Neural cell (in vitro differentiated cells): ENCODE data around the gene C5. TPM values are rescaled to one million over a fixed set of nuclear protein-coding genes. Genes with fewer than 3 reads are reported as not detected.

Experiments
- H2AFZ ChIP-seq: fragments of 200-600, 300-800 bp; sonication (generic), shearing (Covaris generic); 2 replicates; pipeline ENCODE4 v1.6.0; 2014; ENCODE audit warnings: low read depth, mild to moderate bottlenecking, antibody characterized with exemption, low read length, moderate library complexity
- H3F3A ChIP-seq: fragments of 200-600 bp; shearing (Covaris generic); 2 replicates; pipeline ENCODE4 v1.6.1; 2016; ENCODE audit warnings: mild to moderate bottlenecking, moderate library complexity, mixed read lengths, antibody characterized with exemption, low read length; ENCODE audit not compliant: insufficient read depth, poor library complexity, severe bottlenecking
- H3K27ac ChIP-seq: fragments of 200-600, 300-800 bp; sonication (generic), shearing (Covaris generic); 2 replicates; pipeline ENCODE4 v1.5.1; 2014; ENCODE audit warnings: mild to moderate bottlenecking, low read length, moderate library complexity
- H3K27me3 ChIP-seq: fragments of 300-800, 200-600 bp; sonication (generic), shearing (Covaris generic); 2 replicates; pipeline ENCODE4 v1.6.0; 2014; ENCODE audit warnings: mild to moderate bottlenecking, low read depth, low read length, moderate library complexity; ENCODE audit not compliant: insufficient read depth
- H3K36me3 ChIP-seq: fragments of 300-800, 200-600 bp; sonication (generic), shearing (Covaris generic); 2 replicates; pipeline ENCODE4 v1.5.1; 2014; ENCODE audit warnings: mild to moderate bottlenecking, antibody characterized with exemption, low read length, moderate library complexity; ENCODE audit not compliant: insufficient read depth
- H3K4me2 ChIP-seq: fragments of 300-800, 200-600 bp; sonication (generic), shearing (Covaris generic); 2 replicates; pipeline ENCODE4 v1.6.0; 2014; ENCODE audit warnings: mild to moderate bottlenecking, low read length
- H3K4me3 ChIP-seq: fragments of 300-800, 200-600 bp; sonication (generic), shearing (Covaris generic); 2 replicates; pipeline ENCODE4 v1.5.1; 2014; ENCODE audit warnings: mild to moderate bottlenecking, low read length, moderate library complexity
- H3K79me2 ChIP-seq: fragments of 200-600 bp; shearing (Covaris generic); replicated peaks from 2 replicates; pipeline ENCODE4 v1.6.0; 2014; ENCODE audit warnings: mild to moderate bottlenecking, low read length, moderate library complexity; ENCODE audit not compliant: insufficient read depth
- H3K9ac ChIP-seq: fragments of 300-800, 200-600 bp; sonication (generic), shearing (Covaris generic); 2 replicates; pipeline ENCODE4 v1.6.1; 2016; ENCODE audit warnings: mild to moderate bottlenecking, low read length, mixed read lengths
- H3K9me2 ChIP-seq: fragments of 200-600 bp; shearing (Covaris generic); 2 replicates; pipeline ENCODE4 v1.6.1; 2016; ENCODE audit warnings: mild to moderate bottlenecking, low read length, mixed read lengths; ENCODE audit not compliant: insufficient read depth
- H3K9me3 ChIP-seq: fragments of 200-600, 300-800 bp; sonication (generic), shearing (Covaris generic); 2 replicates; pipeline ENCODE4 v1.6.1; 2016; ENCODE audit warnings: mild to moderate bottlenecking, mixed run types, low read length, moderate library complexity, mixed read lengths
- H4K20me1 ChIP-seq: fragments of 200-600 bp; shearing (Covaris generic); 2 replicates; pipeline ENCODE4 v1.6.1; 2016; ENCODE audit warnings: mild to moderate bottlenecking, mixed run types; ENCODE audit not compliant: insufficient read depth
- EP300 ChIP-seq: fragments of 450-650 bp; conservative IDR thresholded peaks from 2 replicates; pipeline ENCODE4 v1.6.1; 2014; ENCODE audit warnings: antibody characterized with exemption, mild to moderate bottlenecking, moderate library complexity; ENCODE audit not compliant: poor library complexity, severe bottlenecking
- EZH2 ChIP-seq: fragments of 200-600, 300-800 bp; shearing (Covaris generic), sonication (generic); IDR thresholded peaks from 2 replicates; pipeline ENCODE4 v1.6.1; 2014; ENCODE audit warnings: antibody characterized with exemption, low read length, borderline replicate concordance, mild to moderate bottlenecking; ENCODE audit not compliant: insufficient read depth, poor library complexity, severe bottlenecking
- MXI1 ChIP-seq: fragments of 450-650 bp; conservative IDR thresholded peaks from 2 replicates; pipeline ENCODE4 v1.6.1; 2014; ENCODE audit warnings: antibody characterized with exemption, mild to moderate bottlenecking; ENCODE audit not compliant: poor library complexity, severe bottlenecking
- POLR2AphosphoS5 ChIP-seq: IDR thresholded peaks from 2 replicates; pipeline ENCODE4 v1.6.1; 2012
- RAD21 ChIP-seq: fragments of 450-650 bp; conservative IDR thresholded peaks from 2 replicates; pipeline ENCODE4 v1.6.1; 2014; ENCODE audit warnings: antibody characterized with exemption, mild to moderate bottlenecking, moderate library complexity
- SMC3 ChIP-seq: fragments of 450-650 bp; conservative IDR thresholded peaks from 2 replicates; pipeline ENCODE4 v1.6.1; 2014; ENCODE audit warnings: antibody characterized with exemption, mild to moderate bottlenecking, moderate library complexity; ENCODE audit not compliant: poor library complexity
- TAF1 ChIP-seq: IDR thresholded peaks from 2 replicates; pipeline ENCODE4 v1.6.1; 2012; ENCODE audit warnings: low read depth
- polyA plus RNA-seq: library from polyadenylated mRNA; depleted of rRNA; stranded (reverse); fragments of >200 nt; gene quantifications from 2 replicates; pipeline ENCODE4 v1.2.3, GENCODE V29; 2014
- TF ChIP-seq, protein P1 (sequence below): IDR thresholded peaks from 2 replicates; pipeline ENCODE4 v1.6.1; 2012; ENCODE audit warnings: borderline replicate concordance
- TF ChIP-seq, protein P2 (sequence below): fragments of 450-650 bp; IDR thresholded peaks from 2 replicates; pipeline ENCODE4 v1.5.1; 2014; ENCODE audit warnings: antibody characterized with exemption, mild to moderate bottlenecking, moderate library complexity; ENCODE audit not compliant: poor library complexity, severe bottlenecking

C5 gene
- polyA plus RNA-seq, 1 donor from 2014 or later = 3.8 TPM

DNA sequence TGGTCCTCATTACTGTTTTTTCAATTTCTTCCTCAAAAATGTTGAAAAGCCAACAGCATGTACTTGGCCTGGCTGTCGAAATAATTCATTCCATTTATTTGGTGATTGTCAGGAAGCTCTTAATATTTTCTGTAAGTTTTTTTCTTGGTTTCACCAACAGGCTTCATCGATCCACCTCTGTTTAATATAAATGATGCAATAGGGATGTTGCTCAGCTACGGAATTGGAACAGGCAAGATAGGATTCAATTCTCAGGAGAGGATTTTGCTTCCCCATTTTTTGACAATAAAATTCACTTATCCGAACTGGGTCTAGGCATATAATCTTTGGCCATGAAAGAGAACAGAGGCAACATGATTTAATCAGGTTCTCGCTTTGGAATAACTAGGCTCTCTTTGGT, 30.8 kb downstream of the C5 start:
- H3K9me2 ChIP-seq = no peaks in the 10 kb centered on the region
- H4K20me1 ChIP-seq = no peaks in the 10 kb centered on the region
- no peaks in the 10 kb centered on the region for H3K36me3 ChIP-seq
- TF ChIP-seq EP300 (no peak), MXI1 (no peak), RAD21 (no peak)
- TF ChIP-seq, protein P1, sequence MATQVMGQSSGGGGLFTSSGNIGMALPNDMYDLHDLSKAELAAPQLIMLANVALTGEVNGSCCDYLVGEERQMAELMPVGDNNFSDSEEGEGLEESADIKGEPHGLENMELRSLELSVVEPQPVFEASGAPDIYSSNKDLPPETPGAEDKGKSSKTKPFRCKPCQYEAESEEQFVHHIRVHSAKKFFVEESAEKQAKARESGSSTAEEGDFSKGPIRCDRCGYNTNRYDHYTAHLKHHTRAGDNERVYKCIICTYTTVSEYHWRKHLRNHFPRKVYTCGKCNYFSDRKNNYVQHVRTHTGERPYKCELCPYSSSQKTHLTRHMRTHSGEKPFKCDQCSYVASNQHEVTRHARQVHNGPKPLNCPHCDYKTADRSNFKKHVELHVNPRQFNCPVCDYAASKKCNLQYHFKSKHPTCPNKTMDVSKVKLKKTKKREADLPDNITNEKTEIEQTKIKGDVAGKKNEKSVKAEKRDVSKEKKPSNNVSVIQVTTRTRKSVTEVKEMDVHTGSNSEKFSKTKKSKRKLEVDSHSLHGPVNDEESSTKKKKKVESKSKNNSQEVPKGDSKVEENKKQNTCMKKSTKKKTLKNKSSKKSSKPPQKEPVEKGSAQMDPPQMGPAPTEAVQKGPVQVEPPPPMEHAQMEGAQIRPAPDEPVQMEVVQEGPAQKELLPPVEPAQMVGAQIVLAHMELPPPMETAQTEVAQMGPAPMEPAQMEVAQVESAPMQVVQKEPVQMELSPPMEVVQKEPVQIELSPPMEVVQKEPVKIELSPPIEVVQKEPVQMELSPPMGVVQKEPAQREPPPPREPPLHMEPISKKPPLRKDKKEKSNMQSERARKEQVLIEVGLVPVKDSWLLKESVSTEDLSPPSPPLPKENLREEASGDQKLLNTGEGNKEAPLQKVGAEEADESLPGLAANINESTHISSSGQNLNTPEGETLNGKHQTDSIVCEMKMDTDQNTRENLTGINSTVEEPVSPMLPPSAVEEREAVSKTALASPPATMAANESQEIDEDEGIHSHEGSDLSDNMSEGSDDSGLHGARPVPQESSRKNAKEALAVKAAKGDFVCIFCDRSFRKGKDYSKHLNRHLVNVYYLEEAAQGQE = no peak
- TF ChIP-seq, protein P2, sequence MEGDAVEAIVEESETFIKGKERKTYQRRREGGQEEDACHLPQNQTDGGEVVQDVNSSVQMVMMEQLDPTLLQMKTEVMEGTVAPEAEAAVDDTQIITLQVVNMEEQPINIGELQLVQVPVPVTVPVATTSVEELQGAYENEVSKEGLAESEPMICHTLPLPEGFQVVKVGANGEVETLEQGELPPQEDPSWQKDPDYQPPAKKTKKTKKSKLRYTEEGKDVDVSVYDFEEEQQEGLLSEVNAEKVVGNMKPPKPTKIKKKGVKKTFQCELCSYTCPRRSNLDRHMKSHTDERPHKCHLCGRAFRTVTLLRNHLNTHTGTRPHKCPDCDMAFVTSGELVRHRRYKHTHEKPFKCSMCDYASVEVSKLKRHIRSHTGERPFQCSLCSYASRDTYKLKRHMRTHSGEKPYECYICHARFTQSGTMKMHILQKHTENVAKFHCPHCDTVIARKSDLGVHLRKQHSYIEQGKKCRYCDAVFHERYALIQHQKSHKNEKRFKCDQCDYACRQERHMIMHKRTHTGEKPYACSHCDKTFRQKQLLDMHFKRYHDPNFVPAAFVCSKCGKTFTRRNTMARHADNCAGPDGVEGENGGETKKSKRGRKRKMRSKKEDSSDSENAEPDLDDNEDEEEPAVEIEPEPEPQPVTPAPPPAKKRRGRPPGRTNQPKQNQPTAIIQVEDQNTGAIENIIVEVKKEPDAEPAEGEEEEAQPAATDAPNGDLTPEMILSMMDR = no peak
- H3K4me2 ChIP-seq = no peak overlapping the region
- H3K9me3 ChIP-seq = no peaks in the 10 kb centered on the region
- H3K27me3 ChIP-seq = no peaks in the 10 kb centered on the region
- H2AFZ ChIP-seq = no peak overlapping the region
- H3F3A ChIP-seq = no peaks in the 10 kb centered on the region
- no peaks in the 10 kb centered on the region for H3K79me2 ChIP-seq
- no peak overlapping the region for H3K4me3 ChIP-seq
- no peak overlapping the region for H3K9ac ChIP-seq
- H3K27ac ChIP-seq = no peak overlapping the region

DNA sequence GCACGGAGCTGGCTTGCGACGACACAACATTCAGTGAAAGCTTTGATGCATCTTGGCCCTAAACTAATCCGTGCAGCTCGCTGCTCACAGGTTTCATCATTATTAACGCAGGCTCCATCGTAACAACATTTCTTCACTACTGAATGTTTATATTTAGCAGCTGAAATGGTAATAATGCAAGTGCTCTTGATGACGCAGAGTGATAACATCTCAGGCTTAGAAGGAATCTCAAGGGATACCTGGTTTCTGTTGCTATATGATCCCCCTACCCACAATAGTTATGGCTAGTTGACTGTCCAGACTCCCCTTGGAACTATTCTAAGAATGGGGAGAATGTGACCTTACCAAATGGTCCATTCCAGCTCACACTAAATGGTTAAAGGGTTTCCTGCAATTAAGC, 36.2 kb downstream of the C5 start:
- TF ChIP-seq POLR2AphosphoS5 = no peak
- no peak for TF ChIP-seq EZH2
- TF ChIP-seq RAD21 = no peak
- TF ChIP-seq TAF1 = no peak
- no peak for TF ChIP-seq EP300
- TF ChIP-seq, protein P2 = no peak
- no peak for TF ChIP-seq SMC3
- TF ChIP-seq MXI1 = no peak
- TF ChIP-seq, protein P1 = no peak

More for the DNA sequence above, 36.2 kb downstream of the C5 start:
- no peaks in the 10 kb centered on the region for H3K36me3 ChIP-seq
- no peaks in the 10 kb centered on the region for H4K20me1 ChIP-seq
- no peaks in the 10 kb centered on the region for H3K9me3 ChIP-seq
- H3K79me2 ChIP-seq = no peaks in the 10 kb centered on the region
- H2AFZ ChIP-seq = no peak overlapping the region
- no peaks in the 10 kb centered on the region for H3F3A ChIP-seq
- no peak overlapping the region for H3K9ac ChIP-seq
- H3K4me3 ChIP-seq = no peak overlapping the region
- H3K27me3 ChIP-seq = no peaks in the 10 kb centered on the region
- no peak overlapping the region for H3K27ac ChIP-seq
- no peaks in the 10 kb centered on the region for H3K9me2 ChIP-seq
- no peak overlapping the region for H3K4me2 ChIP-seq
